GM12892 (cell line): ENCODE measurements around the gene POU2AF2.

Source experiments
- POLR2A ChIP-seq: IDR thresholded peaks from 2 replicates; pipeline ENCODE4 v1.6.1; 2011; ENCODE audit warnings: low read depth, low read length, control low read depth
- POLR2AphosphoS5 ChIP-seq: IDR thresholded peaks from 2 replicates; pipeline ENCODE4 v1.6.1; 2011; ENCODE audit warnings: low read depth, low read length, control low read depth
- TAF1 ChIP-seq: IDR thresholded peaks from 2 replicates; pipeline ENCODE4 v1.6.1; 2011; ENCODE audit warnings: low read depth, mild to moderate bottlenecking, control low read depth, low read length, borderline replicate concordance

- no peak for TF ChIP-seq POLR2A
- TF ChIP-seq POLR2AphosphoS5: no peak
- TF ChIP-seq TAF1: no peak
These were observed 13.7 kb upstream of the POU2AF2 start for GRCh38 chr11:111231836-111232235.
